Epithelial cell of esophagus (primary cell): Measurements from ENCODE around the gene AMIGO3.

Experiments used
- DNase-seq: peaks from one replicate; pipeline ENCODE4 v3.0.0; 2010; ENCODE audit warnings: low read depth
- H3K4me3 ChIP-seq: 2 replicates; pipeline ENCODE4 v1.5.1; 2011; ENCODE audit warnings: mild to moderate bottlenecking, low read length, control low read depth
- TF ChIP-seq, protein P1 (sequence below): IDR thresholded peaks from 2 replicates; pipeline ENCODE4 v1.5.1; 2011; ENCODE audit warnings: low read depth, mild to moderate bottlenecking, low read length, control low read depth, inconsistent platforms; ENCODE audit not compliant: insufficient read depth; ENCODE audit errors: missing control alignments

Gene AMIGO3

DNA sequence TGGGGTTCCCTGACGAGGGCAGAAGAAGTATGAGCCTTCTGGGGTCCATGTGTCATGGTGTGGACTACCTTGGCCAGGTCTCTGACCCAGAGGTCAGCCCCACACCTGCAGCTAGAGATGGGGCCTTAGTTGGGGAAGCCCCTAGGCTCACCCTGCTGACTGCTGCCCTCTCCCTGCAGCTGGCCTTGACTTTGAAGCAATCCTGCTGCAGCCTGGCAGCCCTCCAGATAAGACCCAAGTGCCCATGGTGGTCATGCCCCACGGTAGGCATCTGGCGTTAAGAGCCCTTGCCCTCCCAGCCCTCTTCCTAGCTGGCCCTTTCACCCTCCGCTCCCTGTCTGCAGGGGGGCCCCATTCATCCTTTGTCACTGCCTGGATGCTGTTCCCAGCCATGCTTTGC lies 37.9 kb downstream of the AMIGO3 start:
- H3K4me3 ChIP-seq, result no peak overlapping the region
- no peak for DNase-seq
- TF ChIP-seq, protein P1, sequence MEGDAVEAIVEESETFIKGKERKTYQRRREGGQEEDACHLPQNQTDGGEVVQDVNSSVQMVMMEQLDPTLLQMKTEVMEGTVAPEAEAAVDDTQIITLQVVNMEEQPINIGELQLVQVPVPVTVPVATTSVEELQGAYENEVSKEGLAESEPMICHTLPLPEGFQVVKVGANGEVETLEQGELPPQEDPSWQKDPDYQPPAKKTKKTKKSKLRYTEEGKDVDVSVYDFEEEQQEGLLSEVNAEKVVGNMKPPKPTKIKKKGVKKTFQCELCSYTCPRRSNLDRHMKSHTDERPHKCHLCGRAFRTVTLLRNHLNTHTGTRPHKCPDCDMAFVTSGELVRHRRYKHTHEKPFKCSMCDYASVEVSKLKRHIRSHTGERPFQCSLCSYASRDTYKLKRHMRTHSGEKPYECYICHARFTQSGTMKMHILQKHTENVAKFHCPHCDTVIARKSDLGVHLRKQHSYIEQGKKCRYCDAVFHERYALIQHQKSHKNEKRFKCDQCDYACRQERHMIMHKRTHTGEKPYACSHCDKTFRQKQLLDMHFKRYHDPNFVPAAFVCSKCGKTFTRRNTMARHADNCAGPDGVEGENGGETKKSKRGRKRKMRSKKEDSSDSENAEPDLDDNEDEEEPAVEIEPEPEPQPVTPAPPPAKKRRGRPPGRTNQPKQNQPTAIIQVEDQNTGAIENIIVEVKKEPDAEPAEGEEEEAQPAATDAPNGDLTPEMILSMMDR, result no peak

DNA sequence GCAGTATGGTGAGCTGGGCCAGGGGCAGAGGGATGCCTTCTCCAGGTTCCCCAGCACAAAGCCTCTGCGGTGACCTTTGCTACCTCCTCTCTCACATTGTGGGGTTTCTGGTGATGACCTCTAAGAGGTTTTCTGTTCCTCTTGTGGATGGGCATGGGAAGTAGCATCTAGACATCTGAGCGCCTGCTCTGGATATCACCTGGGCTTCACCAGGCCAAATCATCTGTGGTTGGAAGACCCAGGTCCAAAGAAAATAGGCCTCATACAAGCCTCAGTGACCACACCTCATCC lies 38.3 kb downstream of the AMIGO3 start:
- TF ChIP-seq, protein P1, result no peak
- DNase-seq, result no peak
- no peak overlapping the region for H3K4me3 ChIP-seq

DNA sequence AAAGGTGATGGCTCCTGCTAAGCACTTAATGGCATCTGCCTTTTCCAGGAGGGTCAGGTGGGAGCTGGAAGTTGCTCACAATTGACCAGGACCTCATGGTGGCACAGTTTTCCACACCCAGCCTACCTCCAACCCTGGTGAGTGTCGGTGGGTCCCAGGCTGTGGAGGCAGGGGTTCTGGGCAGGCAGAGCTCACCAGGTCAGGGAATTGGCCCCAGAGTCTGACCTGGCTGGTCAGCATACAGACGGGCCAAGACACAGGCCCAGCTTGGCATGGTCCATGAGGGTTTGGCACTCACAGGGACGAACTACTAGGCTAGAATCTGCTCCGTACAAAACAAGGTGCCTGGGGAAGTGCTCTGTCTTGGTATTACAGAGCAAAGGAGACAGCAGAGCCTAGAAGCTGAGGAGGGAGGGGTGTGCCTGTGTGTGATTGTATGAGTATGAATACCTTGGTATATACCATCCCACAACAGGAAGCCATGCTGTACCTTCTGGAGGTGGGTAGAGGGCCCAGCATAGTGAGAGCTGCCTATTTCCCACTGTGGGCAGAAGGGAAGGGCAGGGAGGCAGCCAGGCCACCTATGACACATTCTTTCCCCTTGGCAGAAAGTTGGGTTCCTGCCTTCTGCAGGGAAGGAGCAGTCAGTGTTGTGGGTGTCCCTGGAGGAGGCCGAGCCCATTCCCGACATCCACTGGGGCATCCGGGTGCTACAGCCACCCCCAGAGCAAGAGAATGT lies 38.8 kb downstream of the AMIGO3 start:
- H3K4me3 ChIP-seq, result no peak overlapping the region
- TF ChIP-seq, protein P1, result no peak
- no peak for DNase-seq

DNA sequence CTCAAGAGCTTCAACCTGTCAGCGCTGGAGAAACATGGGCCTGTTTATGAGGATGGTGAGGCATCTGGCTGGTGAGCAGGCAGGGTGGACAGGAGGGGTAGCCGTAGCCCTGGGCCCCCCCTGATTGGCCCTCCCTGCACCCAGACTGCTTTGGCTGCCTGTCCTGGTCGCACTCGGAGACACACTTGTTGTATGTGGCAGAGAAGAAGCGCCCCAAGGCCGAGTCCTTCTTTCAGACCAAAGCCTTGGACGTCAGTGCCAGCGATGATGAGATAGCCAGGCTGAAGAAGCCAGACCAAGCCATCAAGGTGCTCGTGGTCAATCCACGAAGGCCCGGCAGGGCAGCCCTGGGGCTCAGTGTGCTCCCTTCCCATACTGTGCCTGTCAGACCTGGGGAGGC lies 43.6 kb downstream of the AMIGO3 start:
- H3K4me3 ChIP-seq, result no peak overlapping the region
- TF ChIP-seq, protein P1, result no peak

DNA sequence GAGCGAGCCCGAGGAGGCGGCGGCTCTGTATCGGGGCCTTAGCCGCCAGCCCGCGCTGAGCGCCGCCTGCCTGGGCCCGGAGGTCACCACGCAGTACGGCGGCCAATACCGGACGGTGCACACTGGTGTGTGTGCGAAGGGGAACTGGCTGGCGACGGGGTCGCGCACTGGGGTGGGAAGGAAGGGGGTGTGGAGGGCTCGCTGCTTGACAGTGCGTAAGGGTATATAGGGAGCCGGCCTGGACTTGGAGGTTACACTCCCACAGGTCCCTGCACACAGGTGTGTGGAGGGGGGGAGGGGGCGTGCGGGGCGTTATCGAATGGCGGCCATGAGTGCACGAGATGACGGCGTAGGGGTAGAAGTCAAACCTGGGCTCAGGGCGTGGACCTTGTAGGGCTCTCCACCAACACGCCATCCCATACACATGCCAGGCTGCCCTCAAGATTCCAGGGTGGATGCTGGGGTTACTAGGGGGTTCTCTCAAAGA lies 44.9 kb downstream of the AMIGO3 start:
- TF ChIP-seq, protein P1, result no peak
- peak; percentile 11 for DNase-seq
- H3K4me3 ChIP-seq, result peak overlapping the region; percentile 79

More for the DNA sequence above, 43.6 kb downstream of the AMIGO3 start:
- no peak for DNase-seq

DNA sequence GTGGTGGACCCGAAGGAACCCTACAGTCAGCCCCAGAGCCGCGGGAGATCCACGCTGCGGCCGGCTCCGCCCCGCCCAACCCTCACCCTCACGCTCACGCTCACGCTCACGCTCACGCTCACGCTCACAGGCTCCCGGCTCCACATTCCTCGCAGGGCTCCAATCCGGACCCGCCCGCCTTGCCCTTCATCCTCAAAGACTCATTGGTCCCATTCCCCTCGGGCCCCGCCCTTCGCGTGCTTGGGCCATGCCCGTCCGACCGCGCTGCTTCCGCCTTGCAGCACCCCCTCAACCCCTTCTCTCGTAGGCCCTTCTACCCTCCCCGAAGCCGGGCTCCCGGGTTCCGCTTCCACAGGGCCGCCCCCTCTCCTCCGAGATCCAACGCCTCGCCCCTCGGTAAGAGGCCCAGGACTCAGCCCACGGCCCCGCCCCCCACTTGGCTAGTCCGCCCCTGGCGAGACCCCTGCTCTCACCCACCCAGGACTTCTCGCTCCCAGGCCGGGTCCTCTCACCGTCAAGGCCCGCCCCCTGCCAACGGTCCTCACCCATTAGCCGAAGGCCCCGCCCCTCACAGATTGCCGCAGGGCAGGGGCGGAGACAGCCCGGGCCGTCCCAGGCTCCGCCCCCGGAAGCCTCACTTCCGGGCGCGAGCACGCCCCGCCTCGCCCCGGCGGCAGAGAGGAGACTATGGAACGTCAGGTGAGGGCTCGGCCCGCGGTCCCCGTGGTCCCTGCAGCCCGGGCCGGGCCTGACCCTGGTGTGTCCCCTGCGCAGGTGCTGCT lies 45.6 kb downstream of the AMIGO3 start, which contains the start of gene APEH:
TSS of gene APEH (plus strand) at position 637 of the 782 bp plus-strand sequence. CDS start at position 688, 51 bp downstream.
- peak; percentile 99 for DNase-seq
- H3K4me3 ChIP-seq, result peak within 1 kb of the TSS; percentile 79
- TF ChIP-seq, protein P1, result no peak
